NCI-H1092 treated with DMSO at 0.1 percent for 48 hours (cell line): ENCODE results near the gene SNX4.

Source experiments
- DNase-seq: peaks from one replicate; lab custom pipeline; 2025; lab: John Stamatoyannopoulos, UW

SNX4 gene

DNA sequence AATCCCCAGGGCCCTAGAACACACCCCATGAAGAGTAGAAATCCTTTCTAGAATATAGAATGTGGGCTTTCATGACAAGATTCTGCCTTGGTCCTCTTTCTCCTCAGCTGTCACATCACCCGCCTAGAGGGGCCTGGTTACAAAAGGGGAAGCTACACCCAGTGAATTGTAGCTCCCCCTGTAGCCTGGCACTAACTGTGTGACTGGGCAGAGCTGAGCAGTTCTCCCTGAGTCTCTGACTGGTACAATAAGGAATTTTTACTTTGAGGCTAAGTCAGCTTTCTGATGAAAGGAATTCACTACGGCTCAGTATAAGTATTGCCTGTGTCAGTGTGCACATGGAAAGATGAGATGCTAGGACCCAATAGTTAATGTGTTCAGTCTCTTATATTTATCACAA is 116.2 kb downstream of the SNX4 start:
- DNase-seq, result no peak

DNA sequence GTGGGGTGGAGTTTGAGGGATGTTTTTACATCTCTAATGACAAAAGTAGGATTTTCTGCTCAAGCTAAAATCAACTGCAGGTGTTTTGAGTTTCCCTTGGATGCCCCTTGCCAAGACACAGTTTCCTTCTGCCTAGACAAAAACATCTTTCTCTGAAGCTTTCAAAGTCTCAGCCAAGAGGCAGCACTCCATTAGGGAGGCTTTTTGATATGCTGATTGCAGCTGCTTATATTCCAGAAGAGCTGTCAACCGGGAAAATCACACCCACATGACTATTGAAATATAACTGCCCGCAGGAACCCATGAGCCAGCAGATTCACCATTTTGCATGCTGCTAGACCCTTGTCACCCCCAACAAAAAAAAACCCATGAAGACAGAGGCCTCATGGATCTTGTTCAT is 117.4 kb downstream of the SNX4 start:
- DNase-seq, result no peak

DNA sequence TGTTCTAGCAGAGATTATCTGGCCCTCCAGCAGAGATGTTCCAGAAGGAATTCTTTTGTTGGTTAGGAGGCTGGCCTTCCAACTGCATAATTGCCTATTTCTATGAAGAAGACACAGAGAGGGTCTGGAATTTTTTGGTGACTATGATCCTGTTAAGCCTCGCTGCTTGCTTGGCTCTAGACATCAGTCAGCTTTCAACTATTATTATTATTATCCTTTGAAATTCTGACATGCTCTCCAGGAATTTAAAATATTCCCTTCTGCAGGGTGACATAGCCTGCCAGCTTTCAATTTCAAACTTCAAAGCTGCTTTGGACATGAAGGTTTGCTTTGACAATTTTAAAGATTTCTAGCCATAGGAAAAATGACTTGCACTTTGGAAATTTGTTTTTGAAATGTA is 118.6 kb downstream of the SNX4 start:
- DNase-seq, result no peak

DNA sequence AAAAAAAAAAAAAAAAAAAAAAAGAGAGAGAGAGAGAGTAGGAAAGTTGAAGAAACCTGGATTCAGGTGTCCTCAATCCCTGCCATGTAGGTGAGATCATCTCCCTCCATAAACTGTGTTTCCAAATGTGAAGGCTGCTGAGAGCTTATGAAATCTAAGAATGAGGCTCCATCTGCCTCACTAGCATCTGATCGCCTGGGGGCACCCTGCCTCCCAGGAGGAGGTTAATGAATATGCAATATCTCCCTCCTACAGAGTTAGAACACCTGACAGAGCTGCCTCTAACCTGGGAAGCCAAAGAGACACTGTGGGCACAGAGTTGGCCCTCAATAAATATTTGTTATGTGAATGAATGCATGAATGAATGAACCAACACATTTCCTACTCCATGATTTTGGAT is 121.0 kb downstream of the SNX4 start:
- no peak for DNase-seq
